Measurements from ENCODE around the gene ZNF880.

Gene ZNF880

GRCh38 chr19:52343548-52343947 lies 26.2 kb upstream of the ZNF880 start:
- peak; percentile 19 for TF ChIP-seq CTCF (IDR thresholded peaks at IDR 0.05; ENCODE audit: low read depth, low read length)

GRCh38 chr19:52345162-52345561 lies 24.6 kb upstream of the ZNF880 start:
- no peak for TF ChIP-seq CTCF (IDR thresholded peaks at IDR 0.05; ENCODE audit: low read depth, low read length)
- DNase-seq (ENCODE audit: extremely low read depth, low read depth), result no peak

More at GRCh38 chr19:52343548-52343947, 26.2 kb upstream of the ZNF880 start:
- no peak for DNase-seq (ENCODE audit: extremely low read depth, low read depth)

- TF ChIP-seq CTCF (IDR thresholded peaks at IDR 0.05; ENCODE audit: low read depth, low read length), result no peak
- DNase-seq (ENCODE audit: extremely low read depth, low read depth), result no peak
These were observed 18.2 kb upstream of the ZNF880 start for GRCh38 chr19:52351512-52351911.

- no peak for DNase-seq (ENCODE audit: extremely low read depth, low read depth)
- no peak for TF ChIP-seq CTCF (IDR thresholded peaks at IDR 0.05; ENCODE audit: low read depth, low read length)
These were observed 3.3 kb upstream of the ZNF880 start for GRCh38 chr19:52366414-52366824.

GRCh38 chr19:52370341-52370710 lies 603 bp downstream of the ZNF880 start:
- TF ChIP-seq CTCF (IDR thresholded peaks at IDR 0.05; ENCODE audit: low read depth, low read length), result no peak
- DNase-seq (ENCODE audit: extremely low read depth, low read depth), result no peak

- DNase-seq (ENCODE audit: extremely low read depth, low read depth), result no peak
- no peak for TF ChIP-seq CTCF (IDR thresholded peaks at IDR 0.05; ENCODE audit: low read depth, low read length)
These were observed 21.4 kb downstream of the ZNF880 start for GRCh38 chr19:52391135-52391534.

- no peak for TF ChIP-seq CTCF (IDR thresholded peaks at IDR 0.05; ENCODE audit: low read depth, low read length)
- DNase-seq (ENCODE audit: extremely low read depth, low read depth), result peak; percentile 90
These were observed 27.8 kb downstream of the ZNF880 start, which contains the start of gene ZNF528 for GRCh38 chr19:52397310-52398080. Gene ZNF528 (plus strand): TSS chr19:52397849. CDS start chr19:52402014, 4,165 bp downstream.

Measured in AG09319 (cell line).